Measurements from ENCODE around the gene EVC.

DNA sequence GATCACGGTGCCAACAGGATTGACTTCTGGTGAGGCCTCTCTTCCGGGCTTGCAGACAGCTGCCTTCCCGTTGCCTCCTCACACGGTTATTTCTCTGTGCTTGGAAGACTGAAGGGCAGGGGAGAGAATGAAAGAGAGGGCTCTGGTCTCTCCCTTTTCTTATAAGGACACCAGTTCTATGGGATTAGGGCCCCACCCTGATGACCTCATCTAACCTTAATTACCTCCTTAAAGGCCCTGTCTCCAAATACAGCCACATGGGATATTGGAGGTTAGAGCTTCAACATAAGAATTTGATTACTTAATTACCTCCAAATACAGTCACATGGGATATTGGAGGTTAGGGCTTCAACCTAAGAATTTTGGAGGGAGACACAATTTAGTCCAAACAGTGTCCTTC lies 46.5 kb downstream of the EVC start:
- TF ChIP-seq, protein P1, sequence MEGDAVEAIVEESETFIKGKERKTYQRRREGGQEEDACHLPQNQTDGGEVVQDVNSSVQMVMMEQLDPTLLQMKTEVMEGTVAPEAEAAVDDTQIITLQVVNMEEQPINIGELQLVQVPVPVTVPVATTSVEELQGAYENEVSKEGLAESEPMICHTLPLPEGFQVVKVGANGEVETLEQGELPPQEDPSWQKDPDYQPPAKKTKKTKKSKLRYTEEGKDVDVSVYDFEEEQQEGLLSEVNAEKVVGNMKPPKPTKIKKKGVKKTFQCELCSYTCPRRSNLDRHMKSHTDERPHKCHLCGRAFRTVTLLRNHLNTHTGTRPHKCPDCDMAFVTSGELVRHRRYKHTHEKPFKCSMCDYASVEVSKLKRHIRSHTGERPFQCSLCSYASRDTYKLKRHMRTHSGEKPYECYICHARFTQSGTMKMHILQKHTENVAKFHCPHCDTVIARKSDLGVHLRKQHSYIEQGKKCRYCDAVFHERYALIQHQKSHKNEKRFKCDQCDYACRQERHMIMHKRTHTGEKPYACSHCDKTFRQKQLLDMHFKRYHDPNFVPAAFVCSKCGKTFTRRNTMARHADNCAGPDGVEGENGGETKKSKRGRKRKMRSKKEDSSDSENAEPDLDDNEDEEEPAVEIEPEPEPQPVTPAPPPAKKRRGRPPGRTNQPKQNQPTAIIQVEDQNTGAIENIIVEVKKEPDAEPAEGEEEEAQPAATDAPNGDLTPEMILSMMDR (IDR thresholded peaks at IDR 0.05; ENCODE audit: low read length) = no peak
- TF ChIP-seq EZH2 (optimal IDR thresholded peaks at IDR 0.05; ENCODE audit: low read depth, low read length) = no peak

Measured in MM.1S (cell line).